ENCODE results near the gene ABHD10. TPM values are rescaled to one million over a fixed set of nuclear protein-coding genes. Genes with fewer than 3 reads are reported as not detected.

The ABHD10 gene
- total RNA-seq, 1 donor from 2014 or later, result 18.7 TPM

DNA sequence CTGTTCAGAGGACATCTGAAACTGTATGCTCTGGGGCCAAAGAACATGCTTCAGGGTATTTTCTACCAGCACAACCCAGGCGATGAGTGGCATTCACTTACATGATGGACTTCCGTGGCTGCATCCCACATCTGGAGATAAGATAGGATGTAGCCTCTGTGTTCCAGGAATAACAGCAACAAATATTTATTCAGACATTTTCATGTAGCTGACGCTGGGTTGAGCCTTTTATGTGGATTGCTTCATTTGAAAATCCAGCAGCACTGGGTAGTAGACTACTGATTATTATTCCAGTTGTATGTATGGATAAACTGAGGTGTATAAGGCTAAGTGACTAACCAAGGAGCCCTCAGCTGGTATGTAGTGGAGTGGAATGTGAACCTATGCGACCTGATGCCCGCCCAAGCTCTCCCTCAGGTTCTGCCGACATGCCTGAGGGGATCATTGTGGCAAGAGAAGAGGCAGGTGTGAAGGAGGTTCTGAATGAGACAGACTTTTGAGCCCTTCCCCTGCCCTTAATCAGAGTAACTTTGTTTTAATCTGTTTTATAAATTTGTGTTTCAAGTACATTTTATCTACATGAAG, 25.9 kb upstream of the ABHD10 start:
- no peaks in the 10 kb centered on the region for H3K27me3 Mint-ChIP-seq (ENCODE audit: unreplicated experiment)
- no peak overlapping the region for H3K4me3 Mint-ChIP-seq (ENCODE audit: unreplicated experiment)
- H3K36me3 Mint-ChIP-seq (ENCODE audit: low read depth, unreplicated experiment), result peaks cover 4% of the 10 kb centered on the region
- TF ChIP-seq CTCF (IDR thresholded peaks at IDR 0.05; ENCODE audit: unreplicated experiment), result no peak
- no peak overlapping the region for H3K27ac Mint-ChIP-seq (ENCODE audit: unreplicated experiment)
- H3K9me3 Mint-ChIP-seq (ENCODE audit: unreplicated experiment), result no peaks in the 10 kb centered on the region
- peaks cover 27% of the 10 kb centered on the region for H3K4me1 Mint-ChIP-seq (ENCODE audit: unreplicated experiment)
- no peak for DNase-seq (ENCODE audit: low spot score)

- TF ChIP-seq CTCF (IDR thresholded peaks at IDR 0.05; ENCODE audit: unreplicated experiment), result no peak
- Mint-ChIP-seq H3K4me1 (ENCODE audit: unreplicated experiment) (peaks cover 29% of the 10 kb centered on the region), H3K27ac (ENCODE audit: unreplicated experiment) (no peak overlapping the region), H3K36me3 (ENCODE audit: low read depth, unreplicated experiment) (peaks cover 1% of the 10 kb centered on the region), H3K9me3 (ENCODE audit: unreplicated experiment) (no peaks in the 10 kb centered on the region), H3K4me3 (ENCODE audit: unreplicated experiment) (no peak overlapping the region), H3K27me3 (ENCODE audit: unreplicated experiment) (no peaks in the 10 kb centered on the region)
- no peak for DNase-seq (ENCODE audit: low spot score)
These were observed 24.4 kb upstream of the ABHD10 start for GRCh38 chr3:111954228-111954990.

DNA sequence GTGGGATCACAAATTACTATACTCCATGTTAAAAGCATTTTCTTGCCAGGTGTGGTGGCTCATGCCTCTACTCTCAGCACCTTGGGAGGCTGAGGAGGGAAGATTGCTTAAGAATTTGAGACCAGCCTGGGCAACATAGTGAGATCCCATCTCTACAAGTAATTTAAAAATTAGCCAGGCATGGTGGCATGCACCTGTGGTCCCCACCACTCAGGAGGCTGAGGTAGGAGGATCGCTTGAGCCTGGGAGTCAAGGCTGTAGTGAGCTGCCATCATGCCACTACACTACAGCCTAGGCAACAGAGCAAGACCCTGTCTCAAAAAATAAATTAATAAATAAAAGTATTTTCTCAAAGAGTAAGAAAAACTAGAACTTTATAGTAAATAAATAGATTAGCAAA, 22.9 kb upstream of the ABHD10 start:
- no peak for TF ChIP-seq CTCF (IDR thresholded peaks at IDR 0.05; ENCODE audit: unreplicated experiment)
- H3K4me1 Mint-ChIP-seq (ENCODE audit: unreplicated experiment), result peaks cover 29% of the 10 kb centered on the region
- DNase-seq (ENCODE audit: low spot score), result no peak
- peaks cover 4% of the 10 kb centered on the region for H3K36me3 Mint-ChIP-seq (ENCODE audit: low read depth, unreplicated experiment)
- H3K4me3 Mint-ChIP-seq (ENCODE audit: unreplicated experiment), result no peak overlapping the region
- H3K9me3 Mint-ChIP-seq (ENCODE audit: unreplicated experiment), result no peaks in the 10 kb centered on the region
- H3K27me3 Mint-ChIP-seq (ENCODE audit: unreplicated experiment), result no peaks in the 10 kb centered on the region
- H3K27ac Mint-ChIP-seq (ENCODE audit: unreplicated experiment), result no peak overlapping the region

DNA sequence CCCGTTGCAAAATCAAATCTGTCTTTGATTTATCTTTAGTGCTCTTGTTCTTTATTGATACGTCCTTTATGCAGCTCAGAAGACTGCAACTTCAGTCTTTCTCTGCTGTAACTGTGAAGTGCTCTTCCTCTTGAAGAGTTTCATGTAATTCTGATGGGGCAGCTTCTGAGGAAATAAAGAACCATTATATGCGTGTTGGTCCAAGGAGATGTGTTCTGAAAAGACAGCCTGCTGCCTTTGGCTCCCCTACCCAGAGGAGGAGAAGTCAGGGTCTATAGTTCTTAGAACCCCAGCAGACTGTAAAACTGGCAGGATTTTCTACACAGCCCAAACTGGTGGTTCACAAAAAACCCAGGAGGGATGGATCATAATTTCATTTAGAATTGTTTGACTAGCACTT, 22.4 kb upstream of the ABHD10 start:
- Mint-ChIP-seq H3K9me3 (ENCODE audit: unreplicated experiment) (no peaks in the 10 kb centered on the region), H3K36me3 (ENCODE audit: low read depth, unreplicated experiment) (peaks cover 4% of the 10 kb centered on the region), H3K4me1 (ENCODE audit: unreplicated experiment) (peaks cover 29% of the 10 kb centered on the region), H3K27me3 (ENCODE audit: unreplicated experiment) (no peaks in the 10 kb centered on the region), H3K27ac (ENCODE audit: unreplicated experiment) (peak overlapping the region; percentile 25), H3K4me3 (ENCODE audit: unreplicated experiment) (no peak overlapping the region)
- no peak for DNase-seq (ENCODE audit: low spot score)
- no peak for TF ChIP-seq CTCF (IDR thresholded peaks at IDR 0.05; ENCODE audit: unreplicated experiment)
